ENCODE measurements around the gene NOS2. TPM values are rescaled to one million over a fixed set of nuclear protein-coding genes. Genes with fewer than 3 reads are reported as not detected.

NOS2 gene
- total RNA-seq, 1 experiment from 2014 or later, result 1.4 TPM

DNA sequence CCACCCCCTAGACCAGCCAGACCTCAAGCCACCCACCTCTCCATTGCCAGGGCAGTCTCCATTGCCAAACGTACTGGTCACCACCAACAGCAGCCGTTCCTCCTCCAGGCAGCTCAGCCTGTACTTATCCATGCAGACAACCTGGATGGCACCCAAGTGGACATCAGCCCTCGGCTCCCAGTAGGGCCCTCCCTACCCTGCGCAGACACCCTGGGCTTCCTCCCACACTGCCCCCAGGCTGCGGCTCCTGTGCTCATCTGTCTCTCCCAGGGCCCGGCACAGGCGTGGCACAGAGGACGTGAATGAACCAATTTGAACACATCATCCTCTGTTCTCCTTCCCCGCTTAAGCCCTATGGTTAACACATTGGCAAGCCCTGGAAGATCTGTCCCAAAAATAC, 29.5 kb downstream of the NOS2 start:
- CTCF ChIA-PET, result interaction anchor here (0.9 to 1.6 kb wide), 3 partner anchors 11 to 116 kb away, joined by 3 to 6 read pairs (median 5); no protein-coding TSS in a partner anchor
- POLR2A ChIA-PET, result no interaction called here
- DNase-seq (ENCODE audit: low spot score) (no peak), ATAC-seq (no peak)
- Mint-ChIP-seq H3K36me3 (no peaks in the 10 kb centered on the region), H3K4me3 (no peak overlapping the region), H3K27me3 (ENCODE audit: low read depth) (no peaks in the 10 kb centered on the region), H3K9me3 (no peaks in the 10 kb centered on the region), H3K27ac (no peak overlapping the region), H3K4me1 (peaks cover 6% of the 10 kb centered on the region)
- TF ChIP-seq HMGA2 (CRISPR knock-in tag; IDR thresholded peaks at IDR 0.05) (no peak), ZNF263 (CRISPR knock-in tag; IDR thresholded peaks at IDR 0.05; ENCODE audit: low read depth) (no peak)

DNA sequence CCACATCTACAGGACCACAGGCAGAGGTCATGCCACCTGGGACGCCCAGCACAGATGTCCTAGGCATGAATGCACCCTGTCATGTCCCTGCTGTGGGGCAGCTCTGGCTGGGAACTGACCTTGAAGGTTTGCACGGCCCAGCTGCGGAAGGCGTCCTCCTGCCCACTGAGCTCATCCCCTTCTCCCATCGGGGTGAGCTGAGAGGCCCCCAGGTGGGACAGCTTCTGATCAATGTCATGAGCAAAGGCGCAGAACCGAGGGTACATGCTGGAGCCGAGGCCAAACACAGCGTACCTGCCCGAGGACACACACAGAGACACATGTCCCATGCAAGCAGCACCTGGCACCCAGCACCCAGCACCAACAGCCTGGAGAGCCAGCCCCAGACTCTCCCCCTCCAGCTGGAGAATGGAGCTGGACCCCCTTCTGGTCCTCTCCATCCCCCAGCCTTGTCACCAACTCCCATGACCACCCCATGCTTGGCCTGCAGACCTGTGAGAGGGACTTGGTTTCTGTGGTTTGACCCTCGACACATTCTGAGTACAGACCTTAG, 31.4 kb downstream of the NOS2 start:
- Mint-ChIP-seq H3K4me3 (no peak overlapping the region), H3K27me3 (ENCODE audit: low read depth) (no peaks in the 10 kb centered on the region), H3K36me3 (no peaks in the 10 kb centered on the region), H3K27ac (no peak overlapping the region), H3K4me1 (peaks cover 6% of the 10 kb centered on the region), H3K9me3 (no peaks in the 10 kb centered on the region)
- ATAC-seq, result no peak
- ChIA-PET CTCF (interaction anchor here (1.4 to 3.0 kb wide), 4 partner anchors 9 to 111 kb away, joined by 3 to 17 read pairs (median 8); no protein-coding TSS in a partner anchor), POLR2A (no interaction called here)
- DNase-seq (ENCODE audit: low spot score), result no peak
- no peak for TF ChIP-seq ZNF396 (CRISPR knock-in tag; IDR thresholded peaks at IDR 0.05; ENCODE audit: borderline replicate concordance)
- TF ChIP-seq, protein P1, sequence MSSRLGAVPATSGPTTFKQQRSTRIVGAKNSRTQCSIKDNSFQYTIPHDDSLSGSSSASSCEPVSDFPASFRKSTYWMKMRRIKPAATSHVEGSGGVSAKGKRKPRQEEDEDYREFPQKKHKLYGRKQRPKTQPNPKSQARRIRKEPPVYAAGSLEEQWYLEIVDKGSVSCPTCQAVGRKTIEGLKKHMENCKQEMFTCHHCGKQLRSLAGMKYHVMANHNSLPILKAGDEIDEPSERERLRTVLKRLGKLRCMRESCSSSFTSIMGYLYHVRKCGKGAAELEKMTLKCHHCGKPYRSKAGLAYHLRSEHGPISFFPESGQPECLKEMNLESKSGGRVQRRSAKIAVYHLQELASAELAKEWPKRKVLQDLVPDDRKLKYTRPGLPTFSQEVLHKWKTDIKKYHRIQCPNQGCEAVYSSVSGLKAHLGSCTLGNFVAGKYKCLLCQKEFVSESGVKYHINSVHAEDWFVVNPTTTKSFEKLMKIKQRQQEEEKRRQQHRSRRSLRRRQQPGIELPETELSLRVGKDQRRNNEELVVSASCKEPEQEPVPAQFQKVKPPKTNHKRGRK (CRISPR knock-in tag; IDR thresholded peaks at IDR 0.05; ENCODE audit: borderline replicate concordance), result no peak
- TF ChIP-seq, protein P2, sequence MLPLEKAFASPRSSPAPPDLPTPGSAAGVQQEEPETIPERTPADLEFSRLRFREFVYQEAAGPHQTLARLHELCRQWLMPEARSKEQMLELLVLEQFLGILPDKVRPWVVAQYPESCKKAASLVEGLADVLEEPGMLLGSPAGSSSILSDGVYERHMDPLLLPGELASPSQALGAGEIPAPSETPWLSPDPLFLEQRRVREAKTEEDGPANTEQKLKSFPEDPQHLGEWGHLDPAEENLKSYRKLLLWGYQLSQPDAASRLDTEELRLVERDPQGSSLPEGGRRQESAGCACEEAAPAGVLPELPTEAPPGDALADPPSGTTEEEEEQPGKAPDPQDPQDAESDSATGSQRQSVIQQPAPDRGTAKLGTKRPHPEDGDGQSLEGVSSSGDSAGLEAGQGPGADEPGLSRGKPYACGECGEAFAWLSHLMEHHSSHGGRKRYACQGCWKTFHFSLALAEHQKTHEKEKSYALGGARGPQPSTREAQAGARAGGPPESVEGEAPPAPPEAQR (CRISPR knock-in tag; IDR thresholded peaks at IDR 0.05), result no peak
- no peak for TF ChIP-seq GRHL2 (CRISPR knock-in tag; IDR thresholded peaks at IDR 0.05; ENCODE audit: insufficient replicate concordance, severe bottlenecking)
- no peak for TF ChIP-seq FOXK1 (CRISPR knock-in tag; IDR thresholded peaks at IDR 0.05)
- TF ChIP-seq, protein P3, sequence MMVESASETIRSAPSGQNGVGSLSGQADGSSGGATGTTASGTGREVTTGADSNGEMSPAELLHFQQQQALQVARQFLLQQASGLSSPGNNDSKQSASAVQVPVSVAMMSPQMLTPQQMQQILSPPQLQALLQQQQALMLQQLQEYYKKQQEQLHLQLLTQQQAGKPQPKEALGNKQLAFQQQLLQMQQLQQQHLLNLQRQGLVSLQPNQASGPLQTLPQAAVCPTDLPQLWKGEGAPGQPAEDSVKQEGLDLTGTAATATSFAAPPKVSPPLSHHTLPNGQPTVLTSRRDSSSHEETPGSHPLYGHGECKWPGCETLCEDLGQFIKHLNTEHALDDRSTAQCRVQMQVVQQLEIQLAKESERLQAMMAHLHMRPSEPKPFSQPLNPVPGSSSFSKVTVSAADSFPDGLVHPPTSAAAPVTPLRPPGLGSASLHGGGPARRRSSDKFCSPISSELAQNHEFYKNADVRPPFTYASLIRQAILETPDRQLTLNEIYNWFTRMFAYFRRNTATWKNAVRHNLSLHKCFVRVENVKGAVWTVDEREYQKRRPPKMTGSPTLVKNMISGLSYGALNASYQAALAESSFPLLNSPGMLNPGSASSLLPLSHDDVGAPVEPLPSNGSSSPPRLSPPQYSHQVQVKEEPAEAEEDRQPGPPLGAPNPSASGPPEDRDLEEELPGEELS (CRISPR knock-in tag; IDR thresholded peaks at IDR 0.05), result no peak
- TF ChIP-seq GTF2I (CRISPR knock-in tag; conservative IDR thresholded peaks at IDR 0.05), result no peak
- no peak for TF ChIP-seq ZNF416 (CRISPR knock-in tag; IDR thresholded peaks at IDR 0.05)
- TF ChIP-seq ZNF219 (CRISPR knock-in tag; IDR thresholded peaks at IDR 0.05; ENCODE audit: borderline replicate concordance), result no peak
- TF ChIP-seq FOXP1 (CRISPR knock-in tag; IDR thresholded peaks at IDR 0.05; ENCODE audit: borderline replicate concordance), result no peak
- no peak for TF ChIP-seq OVOL2 (CRISPR knock-in tag; IDR thresholded peaks at IDR 0.05; ENCODE audit: borderline replicate concordance)

DNA sequence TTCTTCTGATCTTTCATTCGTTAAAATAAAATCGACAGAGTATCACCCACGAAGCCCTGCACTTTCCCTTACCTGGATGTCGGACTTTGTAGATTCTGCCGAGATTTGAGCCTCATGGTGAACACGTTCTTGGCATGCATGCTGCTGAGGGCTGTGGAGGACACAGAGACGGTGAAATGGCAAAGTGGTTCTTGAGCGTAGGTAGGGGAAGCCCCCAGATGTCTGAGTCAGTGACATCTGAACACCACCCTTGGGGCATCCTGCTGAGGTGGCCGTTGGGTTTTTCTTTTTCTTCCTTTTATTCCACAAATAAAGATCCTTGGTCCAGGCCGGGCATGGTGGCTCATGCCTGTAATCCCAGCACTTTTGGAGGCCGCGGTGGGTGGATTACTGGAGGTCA, 33.9 kb downstream of the NOS2 start:
- Mint-ChIP-seq H3K36me3 (no peaks in the 10 kb centered on the region), H3K4me3 (no peak overlapping the region), H3K4me1 (no peaks in the 10 kb centered on the region), H3K9me3 (no peaks in the 10 kb centered on the region), H3K27ac (no peak overlapping the region), H3K27me3 (ENCODE audit: low read depth) (no peaks in the 10 kb centered on the region)
- DNase-seq (ENCODE audit: low spot score) (no peak), ATAC-seq (no peak)
- CTCF ChIA-PET, result interaction anchor here (2.9 kb wide), 1 partner anchor 10 kb away, joined by 10 read pairs; no protein-coding TSS in a partner anchor
- POLR2A ChIA-PET, result no interaction called here
- TF ChIP-seq, protein P4, sequence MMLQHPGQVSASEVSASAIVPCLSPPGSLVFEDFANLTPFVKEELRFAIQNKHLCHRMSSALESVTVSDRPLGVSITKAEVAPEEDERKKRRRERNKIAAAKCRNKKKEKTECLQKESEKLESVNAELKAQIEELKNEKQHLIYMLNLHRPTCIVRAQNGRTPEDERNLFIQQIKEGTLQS (CRISPR knock-in tag; conservative IDR thresholded peaks at IDR 0.05), result no peak
- no peak for TF ChIP-seq KAT7 (CRISPR knock-in tag; IDR thresholded peaks at IDR 0.05; ENCODE audit: borderline replicate concordance)
- TF ChIP-seq FOXP1 (CRISPR knock-in tag; IDR thresholded peaks at IDR 0.05; ENCODE audit: borderline replicate concordance), result no peak
- TF ChIP-seq, protein P5, sequence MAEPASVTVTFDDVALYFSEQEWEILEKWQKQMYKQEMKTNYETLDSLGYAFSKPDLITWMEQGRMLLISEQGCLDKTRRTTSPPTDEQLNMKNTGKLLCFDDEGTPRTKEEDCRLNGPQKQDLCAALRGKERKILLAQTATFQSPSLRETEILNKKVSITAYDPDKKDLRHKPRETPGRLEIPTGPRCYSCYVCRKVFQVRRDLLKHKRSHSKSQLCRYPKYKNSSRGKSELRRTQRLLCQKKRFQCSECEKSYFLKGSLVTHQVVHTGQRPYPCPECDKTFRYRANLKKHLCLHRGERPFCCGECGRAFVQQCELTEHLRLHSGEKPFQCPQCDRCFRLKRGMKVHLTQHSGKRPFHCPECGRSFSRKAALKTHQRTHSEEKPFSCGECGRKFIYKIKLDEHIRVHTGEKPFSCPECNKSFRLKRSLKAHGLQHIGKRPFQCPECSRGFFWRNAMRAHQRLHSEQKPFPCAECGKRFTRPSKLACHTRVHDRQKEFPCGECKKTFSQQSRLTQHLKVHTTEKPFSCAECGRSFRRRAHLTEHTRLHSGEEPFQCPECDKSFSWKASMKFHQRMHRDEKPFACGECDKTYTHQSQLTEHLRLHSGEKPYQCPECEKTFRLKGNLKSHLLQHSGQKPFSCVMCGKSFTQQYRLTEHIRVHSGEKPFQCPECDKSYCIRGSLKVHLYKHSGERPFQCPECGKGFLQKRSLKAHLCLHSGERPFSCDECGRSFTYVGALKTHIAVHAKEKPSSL (CRISPR knock-in tag; conservative IDR thresholded peaks at IDR 0.05), result no peak
- no peak for TF ChIP-seq NR3C1 (CRISPR knock-in tag; conservative IDR thresholded peaks at IDR 0.05; ENCODE audit: low read depth)
- no peak for TF ChIP-seq NFE2L1 (CRISPR knock-in tag; IDR thresholded peaks at IDR 0.05)
- TF ChIP-seq, protein P2 (CRISPR knock-in tag; IDR thresholded peaks at IDR 0.05), result no peak
- TF ChIP-seq, protein P6, sequence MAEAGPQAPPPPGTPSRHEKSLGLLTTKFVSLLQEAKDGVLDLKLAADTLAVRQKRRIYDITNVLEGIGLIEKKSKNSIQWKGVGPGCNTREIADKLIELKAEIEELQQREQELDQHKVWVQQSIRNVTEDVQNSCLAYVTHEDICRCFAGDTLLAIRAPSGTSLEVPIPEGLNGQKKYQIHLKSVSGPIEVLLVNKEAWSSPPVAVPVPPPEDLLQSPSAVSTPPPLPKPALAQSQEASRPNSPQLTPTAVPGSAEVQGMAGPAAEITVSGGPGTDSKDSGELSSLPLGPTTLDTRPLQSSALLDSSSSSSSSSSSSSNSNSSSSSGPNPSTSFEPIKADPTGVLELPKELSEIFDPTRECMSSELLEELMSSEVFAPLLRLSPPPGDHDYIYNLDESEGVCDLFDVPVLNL (CRISPR knock-in tag; IDR thresholded peaks at IDR 0.05; ENCODE audit: borderline replicate concordance, low read depth), result no peak
- no peak for TF ChIP-seq TEAD1 (CRISPR knock-in tag; IDR thresholded peaks at IDR 0.05)

Data from WTC11 (cell line).